Medulla oblongata (tissue), 1 donor: ENCODE measurements around the gene TSPAN18.

Experiments used
- DNase-seq: peaks from one replicate; pipeline ENCODE4 v3.0.0-alpha.2; 2015; ENCODE audit errors: extremely low spot score

Gene TSPAN18

GRCh38 chr11:44957776-44958564, 231.2 kb downstream of the TSPAN18 start:
- no peak for DNase-seq

- DNase-seq = no peak
Observed at GRCh38 chr11:44959064-44959463, 232.3 kb downstream of the TSPAN18 start.

- DNase-seq = no peak
Observed at GRCh38 chr11:44960200-44960845, 233.6 kb downstream of the TSPAN18 start.

GRCh38 chr11:44962464-44962863, 235.7 kb downstream of the TSPAN18 start:
- DNase-seq = no peak

GRCh38 chr11:44963136-44963535, 236.4 kb downstream of the TSPAN18 start:
- DNase-seq = no peak

GRCh38 chr11:44963948-44964347, 237.2 kb downstream of the TSPAN18 start:
- DNase-seq = no peak

- DNase-seq = no peak
Observed at GRCh38 chr11:44964526-44965209, 237.9 kb downstream of the TSPAN18 start.

GRCh38 chr11:44966694-44967093, 239.9 kb downstream of the TSPAN18 start:
- no peak for DNase-seq

GRCh38 chr11:44967930-44968496, 241.3 kb downstream of the TSPAN18 start:
- DNase-seq = no peak

- DNase-seq = no peak
Observed at GRCh38 chr11:44968510-44968909, 241.7 kb downstream of the TSPAN18 start.

- no peak for DNase-seq
Observed at GRCh38 chr11:44969651-44970252, 243.0 kb downstream of the TSPAN18 start.

GRCh38 chr11:44970293-44970692, 243.5 kb downstream of the TSPAN18 start:
- DNase-seq = no peak

- no peak for DNase-seq
Observed at GRCh38 chr11:44971185-44971584, 244.4 kb downstream of the TSPAN18 start.

- no peak for DNase-seq
Observed at GRCh38 chr11:44972746-44973435, 246.1 kb downstream of the TSPAN18 start.

- no peak for DNase-seq
Observed at GRCh38 chr11:44973632-44974401, 247.1 kb downstream of the TSPAN18 start.

GRCh38 chr11:44974402-44975000, 247.7 kb downstream of the TSPAN18 start:
- no peak for DNase-seq

GRCh38 chr11:44976576-44976975, 249.8 kb downstream of the TSPAN18 start:
- no peak for DNase-seq

- no peak for DNase-seq
Observed at GRCh38 chr11:44977493-44977984, 250.8 kb downstream of the TSPAN18 start.

GRCh38 chr11:44978274-44978960, 251.7 kb downstream of the TSPAN18 start:
- no peak for DNase-seq
